GM23338 (cell line): ENCODE measurements around the gene CSTF2T.

Experiments
- CTCF ChIP-seq, 2 experiments: fragments of 200-600 bp in 1 of 2; sonication (generic) in 1 of 2; conservative IDR thresholded peaks; 2 replicates each; pipeline versions ENCODE4 v1.5.1 to v1.6.1; 2016 to 2017; ENCODE audit warnings: antibody characterized with exemption in 2 of 2, low read depth in 2 of 2, mild to moderate bottlenecking in 2 of 2, moderate library complexity in 1 of 2
- EZH2 ChIP-seq: fragments of 200-600 bp; sonication (generic); IDR thresholded peaks from one replicate; pipeline ENCODE4 v1.8.0; 2017; ENCODE audit warnings: antibody characterized with exemption, mild to moderate bottlenecking, low read depth; ENCODE audit not compliant: unreplicated experiment

GRCh38 chr10:51733057-51733456, 33.7 kb upstream of the CSTF2T start:
- TF ChIP-seq EZH2 (no peak), CTCF (conservative IDR thresholded peaks at IDR 0.05; ENCODE audit: low read depth in 2 of 2) (no peak)
